OCI-M2 (cell line): Measurements from ENCODE around the gene GLB1L3.

Experiments used
- DNase-seq: peaks from one replicate; lab custom pipeline; 2025; ENCODE audit not compliant: unreplicated experiment; lab: John Stamatoyannopoulos, UW

Gene GLB1L3

GRCh38 chr11:134362192-134362901, 86.2 kb downstream of the GLB1L3 start:
- no peak for DNase-seq

DNA sequence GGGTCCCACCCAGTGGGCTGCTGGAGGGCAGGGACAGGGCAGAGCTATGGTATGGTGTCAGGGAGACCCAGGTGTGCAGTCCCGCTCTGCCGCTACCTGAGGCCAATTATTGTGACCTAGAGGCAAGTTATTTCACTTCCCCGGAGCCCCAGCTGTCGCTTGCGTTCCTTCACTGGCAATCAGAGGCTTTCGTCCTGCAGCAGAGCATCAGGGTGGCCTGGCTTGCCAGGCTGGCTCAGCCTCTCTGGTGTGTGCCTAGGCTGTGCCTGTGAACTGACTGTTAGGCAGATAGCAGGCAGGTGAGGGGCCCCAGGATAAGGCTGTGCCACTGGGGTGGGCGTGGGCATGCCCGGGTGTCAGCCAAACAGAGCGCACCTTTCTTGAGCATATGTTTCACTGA, 87.0 kb downstream of the GLB1L3 start:
- no peak for DNase-seq

GRCh38 chr11:134363592-134363991, 87.4 kb downstream of the GLB1L3 start:
- DNase-seq: no peak

DNA sequence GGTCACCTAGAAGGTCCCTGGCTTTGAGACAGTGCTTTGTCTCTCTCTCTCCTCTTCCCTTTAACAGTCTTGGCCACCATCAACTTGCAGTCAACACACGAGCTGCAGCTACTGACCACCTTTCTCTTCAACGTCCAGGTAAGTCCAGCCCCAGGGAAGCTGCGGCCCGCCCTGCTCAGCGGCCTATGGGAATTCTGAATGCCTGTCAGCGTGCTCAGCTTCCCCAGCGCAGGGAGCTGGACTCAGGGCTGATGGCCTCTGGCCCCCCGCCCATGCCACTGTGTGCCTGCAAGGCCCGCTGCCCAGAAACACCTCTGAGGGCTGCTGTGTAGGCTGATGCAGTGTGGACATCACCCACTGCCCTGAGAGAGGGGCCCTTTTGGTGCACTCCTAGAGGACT, 88.1 kb downstream of the GLB1L3 start:
- DNase-seq: no peak

DNA sequence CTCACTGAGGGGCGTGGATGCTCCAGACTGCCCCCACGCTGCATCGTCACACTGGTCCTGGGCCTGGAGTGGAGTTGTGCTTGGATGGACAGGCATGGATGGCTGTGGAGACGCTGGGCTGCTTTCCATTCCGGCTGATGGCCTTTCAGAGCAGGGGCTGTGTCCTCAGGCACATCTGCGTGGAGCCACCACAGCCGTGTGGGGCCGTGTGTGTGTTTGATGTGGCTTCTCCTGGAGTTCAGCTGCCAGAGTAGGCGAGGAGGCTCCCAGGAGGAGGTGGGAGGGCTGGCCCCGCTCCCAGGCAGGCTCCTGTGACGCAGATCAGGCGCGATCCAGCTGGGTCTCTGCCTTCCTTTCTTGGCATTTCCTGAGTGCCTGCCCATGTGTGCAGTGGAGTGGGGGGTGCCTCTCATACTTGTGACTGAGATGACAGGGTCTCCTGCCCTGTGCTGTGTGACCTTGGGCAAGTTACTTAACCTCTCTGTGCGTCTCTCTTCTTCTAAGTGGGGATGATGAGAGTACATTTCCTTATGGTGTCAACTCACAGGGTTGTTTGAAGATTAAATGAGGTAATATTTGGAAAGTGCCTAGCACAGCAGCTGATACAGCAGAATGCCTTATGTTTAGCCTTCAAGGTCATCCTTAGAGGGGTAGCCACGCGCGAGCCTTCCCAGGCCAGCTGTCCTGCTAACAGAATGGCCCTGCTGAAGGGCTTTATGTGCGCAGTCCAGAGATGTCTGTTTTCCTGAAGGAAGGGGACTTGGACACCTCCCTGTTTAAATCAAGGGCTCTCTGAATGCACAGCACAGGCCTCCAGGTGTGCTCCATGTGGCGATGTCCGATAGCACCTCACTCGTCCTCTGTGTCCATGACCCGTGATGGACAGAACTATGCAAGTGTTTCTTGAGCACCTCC, 89.1 kb downstream of the GLB1L3 start:
- DNase-seq: no peak

DNA sequence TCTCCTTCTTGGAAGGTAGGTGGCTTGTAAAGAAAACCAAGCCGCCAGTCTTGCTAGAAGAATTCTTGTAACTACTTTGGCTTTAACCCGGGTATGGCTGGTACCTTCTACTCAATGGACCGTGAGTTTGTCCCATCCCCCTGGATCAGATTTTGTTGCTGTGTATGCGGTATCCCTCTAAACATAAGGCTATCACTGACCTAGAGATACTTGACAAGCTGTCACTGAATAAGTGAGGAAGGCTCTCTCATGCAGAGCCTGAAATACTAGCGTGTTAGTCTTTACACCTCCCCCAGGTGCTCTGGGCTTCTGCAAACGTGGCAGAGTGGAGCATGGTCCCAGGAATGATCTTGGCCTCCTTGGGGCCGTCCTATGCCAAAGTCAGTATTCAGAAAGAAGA, 90.1 kb downstream of the GLB1L3 start:
- DNase-seq: no peak

DNA sequence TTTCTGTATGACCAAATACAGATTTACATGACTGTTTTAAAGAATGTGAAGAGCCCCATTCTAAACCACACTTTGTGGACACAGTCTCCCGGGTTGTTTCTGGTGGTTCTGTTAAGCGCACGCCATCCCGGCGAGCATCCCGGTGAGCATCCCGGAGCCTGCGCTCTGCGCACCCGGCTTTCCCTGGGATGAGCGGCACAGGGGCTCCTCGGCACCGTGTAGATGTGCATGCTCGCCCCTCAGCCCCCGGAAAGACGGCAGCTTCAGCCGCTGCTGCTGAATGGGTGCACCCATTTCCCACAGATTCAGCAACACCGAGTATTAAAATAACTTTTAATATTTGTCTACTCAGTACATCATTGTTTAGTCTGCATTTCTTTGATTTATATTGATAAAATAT, 91.6 kb downstream of the GLB1L3 start:
- no peak for DNase-seq
